LNCaP clone FGC (cell line): ENCODE results near the gene BIRC2.
"Not testable (repeated sequence)": the region's sequence is repeated elsewhere in the genome, so short reads cannot be mapped to it uniquely, and the experiment has no call there.

Experiments used
- DNase-seq: peaks from one replicate; pipeline ENCODE4 v3.0.0-alpha.2; 2011; ENCODE audit warnings: low read depth
- H3K4me3 ChIP-seq: 2 replicates; pipeline ENCODE4 v1.5.1; 2011; ENCODE audit warnings: mild to moderate bottlenecking, low read depth, low read length, control low read depth
- TF ChIP-seq, protein P1 (sequence below): IDR thresholded peaks from 2 replicates; pipeline ENCODE4 v1.5.1; 2012; ENCODE audit warnings: mild to moderate bottlenecking; ENCODE audit not compliant: control insufficient read depth, insufficient read depth; ENCODE audit errors: extremely low read depth

Gene BIRC2

DNA sequence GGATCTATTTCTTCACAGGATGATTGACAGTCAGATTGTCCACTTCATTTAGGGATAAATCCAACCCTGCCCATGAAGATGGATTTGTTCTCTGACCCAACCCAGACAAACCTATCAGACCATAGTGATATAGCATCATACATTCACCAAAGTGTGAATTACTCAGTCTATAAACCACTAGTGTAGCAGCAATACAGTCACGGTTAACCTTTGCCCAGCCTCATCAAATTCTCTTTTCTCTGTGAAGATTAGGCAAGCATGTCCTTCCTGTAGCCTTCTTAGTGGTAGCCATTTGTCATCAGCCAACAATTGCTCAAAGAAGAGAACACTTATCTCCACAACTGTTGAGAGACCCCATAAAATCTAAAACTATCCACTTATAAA lies 14.4 kb upstream of the BIRC2 start:
- TF ChIP-seq, protein P1, sequence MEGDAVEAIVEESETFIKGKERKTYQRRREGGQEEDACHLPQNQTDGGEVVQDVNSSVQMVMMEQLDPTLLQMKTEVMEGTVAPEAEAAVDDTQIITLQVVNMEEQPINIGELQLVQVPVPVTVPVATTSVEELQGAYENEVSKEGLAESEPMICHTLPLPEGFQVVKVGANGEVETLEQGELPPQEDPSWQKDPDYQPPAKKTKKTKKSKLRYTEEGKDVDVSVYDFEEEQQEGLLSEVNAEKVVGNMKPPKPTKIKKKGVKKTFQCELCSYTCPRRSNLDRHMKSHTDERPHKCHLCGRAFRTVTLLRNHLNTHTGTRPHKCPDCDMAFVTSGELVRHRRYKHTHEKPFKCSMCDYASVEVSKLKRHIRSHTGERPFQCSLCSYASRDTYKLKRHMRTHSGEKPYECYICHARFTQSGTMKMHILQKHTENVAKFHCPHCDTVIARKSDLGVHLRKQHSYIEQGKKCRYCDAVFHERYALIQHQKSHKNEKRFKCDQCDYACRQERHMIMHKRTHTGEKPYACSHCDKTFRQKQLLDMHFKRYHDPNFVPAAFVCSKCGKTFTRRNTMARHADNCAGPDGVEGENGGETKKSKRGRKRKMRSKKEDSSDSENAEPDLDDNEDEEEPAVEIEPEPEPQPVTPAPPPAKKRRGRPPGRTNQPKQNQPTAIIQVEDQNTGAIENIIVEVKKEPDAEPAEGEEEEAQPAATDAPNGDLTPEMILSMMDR = no peak
- no peak overlapping the region for H3K4me3 ChIP-seq
- no peak for DNase-seq

DNA sequence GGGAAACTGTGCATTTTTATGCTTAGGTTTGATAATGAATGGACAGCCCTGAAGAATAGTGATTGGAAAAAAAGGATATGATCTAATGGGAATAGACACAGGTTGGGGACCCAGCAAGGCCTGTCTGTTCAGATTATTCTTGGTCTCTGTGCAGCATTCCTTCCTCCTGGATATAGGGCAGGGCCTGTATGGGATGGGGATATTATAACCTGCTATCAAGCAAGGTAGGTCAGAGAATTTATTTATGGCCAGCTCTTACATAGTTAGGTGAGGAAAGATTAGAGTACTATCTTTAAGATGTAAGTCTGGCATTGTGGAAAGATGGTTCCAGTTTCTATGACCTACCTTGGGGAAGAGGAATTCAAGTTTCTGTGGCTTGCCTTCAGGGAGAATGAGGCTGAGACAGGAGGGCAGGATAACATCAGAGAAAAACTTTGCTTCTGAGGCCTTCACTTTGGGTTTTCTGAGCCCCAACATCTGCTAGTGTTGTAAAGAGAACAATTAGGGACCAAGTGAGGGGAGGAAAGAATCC lies 8.5 kb upstream of the BIRC2 start:
- DNase-seq = no peak
- no peak overlapping the region for H3K4me3 ChIP-seq
- TF ChIP-seq, protein P1 = no peak

DNA sequence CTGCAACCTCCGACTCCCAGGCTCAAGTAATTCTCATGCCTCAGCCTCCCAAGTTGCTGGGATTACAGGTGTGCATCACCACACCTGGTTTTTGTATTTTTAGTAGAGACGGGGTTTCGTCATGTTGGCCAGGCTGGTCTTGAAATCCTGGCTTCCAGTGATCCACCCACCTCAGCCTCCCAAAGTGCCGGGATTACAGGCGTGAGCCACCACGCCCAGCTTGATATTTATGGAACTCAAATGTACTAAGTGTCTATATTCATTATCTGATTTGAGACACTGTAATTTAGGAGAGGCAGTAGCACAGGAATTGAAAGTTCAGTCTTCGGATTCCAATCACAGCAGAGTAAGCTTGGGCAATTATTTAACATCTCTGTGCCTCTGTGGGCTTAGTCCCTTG lies 5.7 kb upstream of the BIRC2 start:
- H3K4me3 ChIP-seq, DNase-seq: not testable (repeated sequence)

DNA sequence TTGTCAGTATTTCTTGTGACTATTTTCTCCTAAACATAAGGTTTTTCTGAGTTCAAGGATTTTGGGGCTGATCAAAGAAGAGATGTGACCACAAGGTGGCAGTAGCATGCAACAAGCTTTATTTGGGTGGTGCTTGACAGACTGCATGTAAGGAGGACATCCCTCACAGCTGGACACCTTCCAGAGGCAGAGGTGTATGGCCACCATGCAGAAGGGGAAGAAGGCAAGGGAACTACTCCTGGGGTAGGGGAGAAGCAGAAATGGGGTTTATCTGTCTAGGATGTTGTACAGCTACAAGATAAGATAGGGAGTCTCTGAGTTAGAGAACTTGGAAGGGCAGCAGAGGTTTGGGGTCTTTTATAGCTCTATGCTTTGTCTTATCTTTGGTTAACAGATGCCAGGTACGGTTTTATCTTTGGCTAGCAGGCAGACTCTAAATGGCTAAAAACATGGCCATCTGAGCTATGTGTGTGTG lies 5.1 kb upstream of the BIRC2 start:
- DNase-seq = peak; percentile 81
- TF ChIP-seq, protein P1 = peak; percentile 86
- no peak overlapping the region for H3K4me3 ChIP-seq

DNA sequence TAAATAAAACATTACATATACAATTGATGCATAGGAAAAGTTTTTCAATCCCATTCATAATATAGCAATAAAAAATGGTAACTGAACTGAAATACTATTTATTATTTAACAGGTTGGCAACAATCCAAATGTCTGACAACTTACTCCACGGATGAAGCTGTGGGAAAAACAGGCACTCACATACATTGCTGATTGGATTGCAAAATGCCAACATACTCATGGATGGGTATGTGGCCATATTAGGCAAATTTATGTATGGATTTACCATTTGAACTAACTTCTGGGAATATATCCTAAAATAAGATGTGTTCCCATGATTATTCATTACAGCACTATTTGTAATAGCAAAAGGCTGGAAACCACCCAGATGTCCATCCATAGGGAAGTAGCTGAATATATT lies 3.2 kb upstream of the BIRC2 start:
- no peak for DNase-seq
- TF ChIP-seq, protein P1 = no peak
- H3K4me3 ChIP-seq = no peak overlapping the region

DNA sequence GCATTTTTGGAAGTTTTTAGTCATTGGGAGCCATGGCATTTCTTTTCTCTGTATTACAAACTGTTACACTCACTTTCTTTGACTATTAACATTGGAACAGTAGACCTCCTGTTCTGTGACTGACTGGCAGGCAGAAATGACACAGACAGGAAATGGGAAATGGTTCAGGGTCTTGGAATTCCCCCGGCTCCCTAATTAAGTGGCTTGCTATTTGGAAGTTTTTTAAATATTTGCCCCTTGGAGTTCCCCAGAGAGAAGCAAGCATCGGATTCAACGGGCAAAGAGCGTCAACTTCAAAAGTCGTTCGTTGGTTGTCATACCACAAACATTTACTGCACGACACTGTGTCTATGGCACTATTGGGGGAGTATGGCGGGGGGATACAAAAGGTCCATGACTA lies 1.1 kb upstream of the BIRC2 start:
- DNase-seq = no peak
- TF ChIP-seq, protein P1 = no peak
- peak overlapping the region; percentile 91 for H3K4me3 ChIP-seq

DNA sequence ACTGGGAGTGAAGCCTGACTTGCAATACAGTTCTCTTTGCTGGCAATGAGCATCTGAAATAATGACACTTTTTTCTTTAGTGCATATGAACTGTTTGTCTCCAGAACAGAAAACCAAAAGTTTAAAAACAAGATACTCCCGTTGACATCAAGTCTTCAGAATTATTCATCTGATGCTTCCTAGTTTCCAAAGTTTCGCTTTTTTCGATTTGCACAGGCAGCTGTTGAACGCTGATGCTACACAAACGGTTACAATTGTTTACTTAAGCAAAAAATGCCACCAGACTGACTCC lies 612 bp upstream of the BIRC2 start:
- TF ChIP-seq, protein P1 = no peak
- no peak for DNase-seq

More for the DNA sequence above, 612 bp upstream of the BIRC2 start:
- H3K4me3 ChIP-seq = peak overlapping the region; percentile 91
